Measurements from ENCODE around the gene MAGEB17.

MAGEB17 gene

DNA sequence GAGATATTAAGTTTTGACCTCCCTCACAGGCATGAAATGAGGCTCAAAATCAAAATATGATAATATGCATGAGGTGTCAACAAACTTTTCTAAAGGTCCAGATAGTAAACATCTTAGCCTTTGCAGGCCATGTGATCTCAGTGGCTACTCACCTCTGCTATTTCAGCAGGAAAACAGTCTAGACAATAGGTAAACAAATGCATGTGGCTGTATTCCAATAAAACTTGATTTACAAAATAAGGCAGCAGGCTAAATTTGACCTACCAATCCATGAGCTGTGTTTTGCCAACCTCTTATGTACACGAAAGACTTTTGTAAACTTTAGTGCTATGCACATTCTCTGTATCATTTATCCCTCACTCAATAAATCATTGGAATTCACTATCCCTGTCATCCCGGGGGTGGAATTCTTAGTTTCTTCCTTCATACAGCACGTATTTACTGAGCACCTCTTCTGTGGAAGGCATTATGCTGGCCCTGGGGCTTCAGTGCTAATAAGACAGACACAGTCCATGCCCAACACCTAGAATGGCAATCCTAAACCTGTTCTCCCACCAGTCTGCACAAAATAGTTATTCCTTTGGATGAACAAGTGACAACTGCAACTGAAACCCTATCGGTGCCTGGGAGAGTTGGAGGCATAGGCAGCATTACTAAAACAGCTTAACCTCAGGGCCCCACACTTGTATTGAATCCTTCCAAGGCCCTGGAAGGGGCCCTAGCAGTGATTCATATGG is 19.9 kb downstream of the MAGEB17 start:
- no peaks in the 10 kb centered on the region for H3K4me1 ChIP-seq (ENCODE audit: insufficient read depth, insufficient read length)
- peaks cover 18% of the 10 kb centered on the region; the same call in 1 of the 2 replicates for H3K9me3 ChIP-seq (ENCODE audit: insufficient read depth, low read length)
- DNase-seq (ENCODE audit: low read depth, low spot score), result no peak
- H3K4me3 ChIP-seq (ENCODE audit: insufficient read length, low read depth), result no peak overlapping the region
- H3K9ac ChIP-seq (ENCODE audit: insufficient read length, low read depth), result no peak overlapping the region
- no peaks in the 10 kb centered on the region for H3K27me3 ChIP-seq (ENCODE audit: insufficient read depth, insufficient read length)
- TF ChIP-seq ZNF274 (IDR thresholded peaks at IDR 0.05; ENCODE audit: low read depth, low read length), result no peak
- no peak for TF ChIP-seq SUZ12 (IDR thresholded peaks at IDR 0.05; ENCODE audit: extremely low read depth, insufficient read depth, insufficient read length)
- TF ChIP-seq YY1 (IDR thresholded peaks at IDR 0.05; ENCODE audit: insufficient read depth, insufficient read length), result no peak
- no peaks in the 10 kb centered on the region for H3K36me3 ChIP-seq (ENCODE audit: insufficient read depth, insufficient read length, low read length)

DNA sequence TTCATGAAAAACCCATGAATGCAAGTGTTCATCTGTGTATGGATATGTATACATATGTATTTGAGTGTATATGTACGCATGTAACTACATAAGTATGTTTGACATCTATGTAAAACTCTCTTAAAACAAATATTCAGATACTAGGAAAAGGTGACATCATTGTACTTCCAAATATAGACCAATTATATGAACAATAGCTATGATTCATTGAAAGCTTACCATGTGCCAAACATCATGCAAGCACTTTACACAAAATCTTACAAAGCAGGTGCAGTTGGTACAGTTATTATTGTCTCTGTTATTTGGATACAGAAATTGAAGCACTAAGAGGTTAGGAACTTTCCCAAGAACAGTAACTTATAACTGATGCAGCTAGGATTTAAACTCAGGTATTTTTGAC is 21.4 kb downstream of the MAGEB17 start:
- Histone ChIP-seq H3K9ac (ENCODE audit: insufficient read length, low read depth) (no peak overlapping the region), H3K36me3 (ENCODE audit: insufficient read depth, insufficient read length, low read length) (no peaks in the 10 kb centered on the region), H3K4me1 (ENCODE audit: insufficient read depth, insufficient read length) (no peaks in the 10 kb centered on the region), H3K9me3 (ENCODE audit: insufficient read depth, low read length) (peaks cover 18% of the 10 kb centered on the region; the same call in 1 of the 2 replicates), H3K27me3 (ENCODE audit: insufficient read depth, insufficient read length) (no peaks in the 10 kb centered on the region), H3K4me3 (ENCODE audit: insufficient read length, low read depth) (no peak overlapping the region)
- no peak for DNase-seq (ENCODE audit: low read depth, low spot score)
- TF ChIP-seq YY1 (IDR thresholded peaks at IDR 0.05; ENCODE audit: insufficient read depth, insufficient read length) (no peak), ZNF274 (IDR thresholded peaks at IDR 0.05; ENCODE audit: low read depth, low read length) (no peak), SUZ12 (IDR thresholded peaks at IDR 0.05; ENCODE audit: extremely low read depth, insufficient read depth, insufficient read length) (no peak)

DNA sequence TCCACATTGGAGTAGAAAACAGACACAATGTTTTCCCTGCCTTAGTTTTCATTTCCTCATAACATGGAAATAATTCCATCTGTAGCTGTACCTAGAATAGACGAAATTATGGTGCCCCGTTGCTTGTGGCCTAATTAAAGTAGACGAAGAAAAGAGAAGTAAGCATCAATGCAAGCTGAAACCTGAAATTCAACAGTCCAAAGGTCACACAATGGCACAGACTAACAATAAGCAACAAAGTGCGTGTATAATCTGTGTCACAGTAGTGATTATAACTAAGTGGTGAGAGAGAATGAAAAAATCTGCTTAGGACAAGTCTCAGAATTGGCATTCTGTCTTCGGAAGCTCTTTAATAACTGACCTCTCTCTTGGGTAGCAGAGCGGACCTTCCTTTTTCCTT is 24.3 kb downstream of the MAGEB17 start:
- no peaks in the 10 kb centered on the region for H3K27me3 ChIP-seq (ENCODE audit: insufficient read depth, insufficient read length)
- H3K9ac ChIP-seq (ENCODE audit: insufficient read length, low read depth), result no peak overlapping the region
- DNase-seq (ENCODE audit: low read depth, low spot score), result no peak
- H3K9me3 ChIP-seq (ENCODE audit: insufficient read depth, low read length), result peaks cover 9% of the 10 kb centered on the region; the same call in 1 of the 2 replicates
- H3K4me1 ChIP-seq (ENCODE audit: insufficient read depth, insufficient read length), result no peaks in the 10 kb centered on the region
- no peaks in the 10 kb centered on the region for H3K36me3 ChIP-seq (ENCODE audit: insufficient read depth, insufficient read length, low read length)
- TF ChIP-seq YY1 (IDR thresholded peaks at IDR 0.05; ENCODE audit: insufficient read depth, insufficient read length), result no peak
- no peak for TF ChIP-seq SUZ12 (IDR thresholded peaks at IDR 0.05; ENCODE audit: extremely low read depth, insufficient read depth, insufficient read length)
- TF ChIP-seq ZNF274 (IDR thresholded peaks at IDR 0.05; ENCODE audit: low read depth, low read length), result no peak
- H3K4me3 ChIP-seq (ENCODE audit: insufficient read length, low read depth), result no peak overlapping the region

DNA sequence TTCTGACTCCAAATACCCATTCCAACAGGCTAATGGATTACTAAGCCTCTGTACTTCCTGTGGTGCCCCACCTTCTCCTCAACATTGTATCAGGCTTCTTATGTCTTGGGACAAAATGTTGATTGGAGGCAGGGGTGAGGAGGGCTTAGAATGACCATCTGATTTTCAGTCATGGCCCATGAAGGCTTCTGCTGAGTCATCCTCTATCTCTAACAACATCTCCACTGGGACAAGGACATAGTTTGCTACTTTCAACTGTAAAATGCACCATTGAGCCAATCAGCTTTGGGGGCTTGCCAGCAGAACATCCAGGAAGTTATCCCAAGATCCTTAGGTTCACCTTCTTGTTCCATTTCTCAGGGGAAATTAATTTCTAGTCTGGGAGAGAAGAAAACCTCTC is 29.5 kb downstream of the MAGEB17 start:
- no peak for DNase-seq (ENCODE audit: low read depth, low spot score)
- TF ChIP-seq ZNF274 (IDR thresholded peaks at IDR 0.05; ENCODE audit: low read depth, low read length) (no peak), YY1 (IDR thresholded peaks at IDR 0.05; ENCODE audit: insufficient read depth, insufficient read length) (no peak), SUZ12 (IDR thresholded peaks at IDR 0.05; ENCODE audit: extremely low read depth, insufficient read depth, insufficient read length) (no peak)
- no peak overlapping the region for H3K4me3 ChIP-seq (ENCODE audit: insufficient read length, low read depth)
- H3K9me3 ChIP-seq (ENCODE audit: insufficient read depth, low read length), result peaks cover 19% of the 10 kb centered on the region; the same call in 1 of the 2 replicates
- H3K4me1 ChIP-seq (ENCODE audit: insufficient read depth, insufficient read length), result peaks cover 3% of the 10 kb centered on the region
- H3K9ac ChIP-seq (ENCODE audit: insufficient read length, low read depth), result no peak overlapping the region
- H3K27me3 ChIP-seq (ENCODE audit: insufficient read depth, insufficient read length), result no peaks in the 10 kb centered on the region
- no peaks in the 10 kb centered on the region for H3K36me3 ChIP-seq (ENCODE audit: insufficient read depth, insufficient read length, low read length)

DNA sequence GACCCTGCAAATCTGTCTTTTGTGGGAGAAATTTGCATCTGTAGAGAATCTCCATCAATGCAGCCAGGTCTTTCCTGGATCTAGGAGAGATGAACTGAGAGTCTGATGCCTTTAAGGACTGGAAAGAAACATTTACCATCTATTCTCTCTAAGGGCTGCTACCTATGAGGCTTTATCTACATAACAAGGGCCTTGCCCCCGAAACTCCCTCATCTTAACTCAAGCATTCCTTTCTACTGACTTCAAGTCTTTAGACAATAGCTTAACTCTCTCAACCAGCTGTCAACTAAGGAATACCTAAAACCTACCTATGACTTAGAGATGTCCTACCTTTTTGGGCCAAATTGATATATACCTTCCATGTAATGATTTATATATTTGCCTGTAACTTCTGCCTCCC is 32.1 kb downstream of the MAGEB17 start:
- H3K4me3 ChIP-seq (ENCODE audit: insufficient read length, low read depth), result no peak overlapping the region
- H3K36me3 ChIP-seq (ENCODE audit: insufficient read depth, insufficient read length, low read length), result no peaks in the 10 kb centered on the region
- DNase-seq (ENCODE audit: low read depth, low spot score), result peak; percentile 76
- H3K27me3 ChIP-seq (ENCODE audit: insufficient read depth, insufficient read length), result no peaks in the 10 kb centered on the region
- H3K9me3 ChIP-seq (ENCODE audit: insufficient read depth, low read length), result peaks cover 19% of the 10 kb centered on the region; the same call in 1 of the 2 replicates
- H3K4me1 ChIP-seq (ENCODE audit: insufficient read depth, insufficient read length), result peaks cover 3% of the 10 kb centered on the region
- H3K9ac ChIP-seq (ENCODE audit: insufficient read length, low read depth), result no peak overlapping the region
- no peak for TF ChIP-seq ZNF274 (IDR thresholded peaks at IDR 0.05; ENCODE audit: low read depth, low read length)
- TF ChIP-seq SUZ12 (IDR thresholded peaks at IDR 0.05; ENCODE audit: extremely low read depth, insufficient read depth, insufficient read length), result no peak
- no peak for TF ChIP-seq YY1 (IDR thresholded peaks at IDR 0.05; ENCODE audit: insufficient read depth, insufficient read length)

DNA sequence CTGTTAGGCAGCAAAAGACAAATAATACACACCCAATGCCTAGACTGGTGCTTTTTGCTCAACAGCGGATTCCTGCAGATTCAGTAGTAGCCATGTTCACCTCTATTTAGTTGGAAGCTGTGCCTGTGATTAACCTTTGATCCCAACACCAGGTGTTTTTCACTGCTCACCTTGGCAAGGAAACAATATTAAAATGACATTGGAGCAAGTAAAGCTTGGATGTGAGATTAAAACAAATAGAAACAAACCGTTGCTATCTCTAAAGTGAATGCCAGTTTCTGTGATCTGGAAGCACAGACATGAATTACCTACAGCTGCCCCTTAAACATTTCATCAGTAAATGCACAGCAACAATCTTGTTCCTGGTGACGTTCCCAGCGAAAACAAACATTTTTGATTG is 35.7 kb downstream of the MAGEB17 start:
- Histone ChIP-seq H3K9ac (ENCODE audit: insufficient read length, low read depth) (no peak overlapping the region), H3K4me3 (ENCODE audit: insufficient read length, low read depth) (no peak overlapping the region)
- TF ChIP-seq YY1 (IDR thresholded peaks at IDR 0.05; ENCODE audit: insufficient read depth, insufficient read length), result no peak
- no peak for TF ChIP-seq ZNF274 (IDR thresholded peaks at IDR 0.05; ENCODE audit: low read depth, low read length)
- no peak for TF ChIP-seq SUZ12 (IDR thresholded peaks at IDR 0.05; ENCODE audit: extremely low read depth, insufficient read depth, insufficient read length)

DNA sequence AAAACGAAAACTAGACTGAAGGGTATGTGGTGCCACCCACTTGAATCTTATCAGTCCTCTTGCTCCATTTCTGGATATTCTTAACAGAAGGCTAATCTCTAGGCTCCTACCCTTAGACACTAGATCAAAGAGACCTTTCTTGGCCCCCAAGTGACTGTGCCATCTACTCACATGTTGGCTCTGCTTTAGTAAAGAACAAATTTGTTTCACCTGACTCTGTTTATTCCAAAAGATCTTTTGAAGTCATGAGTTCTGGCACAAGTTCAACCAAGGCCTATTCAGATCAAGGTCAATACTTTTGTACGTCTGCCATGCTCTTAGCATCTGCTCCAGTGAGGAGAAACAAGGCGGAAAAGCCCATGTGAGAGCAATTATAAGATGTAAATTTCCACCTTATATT is 37.3 kb downstream of the MAGEB17 start:
- Histone ChIP-seq H3K9me3 (ENCODE audit: insufficient read depth, low read length) (peaks cover 6% of the 10 kb centered on the region; the same call in 1 of the 2 replicates), H3K4me3 (ENCODE audit: insufficient read length, low read depth) (no peak overlapping the region), H3K9ac (ENCODE audit: insufficient read length, low read depth) (no peak overlapping the region), H3K4me1 (ENCODE audit: insufficient read depth, insufficient read length) (peaks cover 2% of the 10 kb centered on the region), H3K36me3 (ENCODE audit: insufficient read depth, insufficient read length, low read length) (no peaks in the 10 kb centered on the region), H3K27me3 (ENCODE audit: insufficient read depth, insufficient read length) (no peaks in the 10 kb centered on the region)
- TF ChIP-seq YY1 (IDR thresholded peaks at IDR 0.05; ENCODE audit: insufficient read depth, insufficient read length) (no peak), SUZ12 (IDR thresholded peaks at IDR 0.05; ENCODE audit: extremely low read depth, insufficient read depth, insufficient read length) (no peak)
- no peak for DNase-seq (ENCODE audit: low read depth, low spot score)

More for the DNA sequence above, 35.7 kb downstream of the MAGEB17 start:
- H3K27me3 ChIP-seq (ENCODE audit: insufficient read depth, insufficient read length), result no peaks in the 10 kb centered on the region
- peaks cover 3% of the 10 kb centered on the region for H3K4me1 ChIP-seq (ENCODE audit: insufficient read depth, insufficient read length)
- H3K36me3 ChIP-seq (ENCODE audit: insufficient read depth, insufficient read length, low read length), result no peaks in the 10 kb centered on the region
- no peak for DNase-seq (ENCODE audit: low read depth, low spot score)
- H3K9me3 ChIP-seq (ENCODE audit: insufficient read depth, low read length), result peaks cover 15% of the 10 kb centered on the region; the same call in 1 of the 2 replicates
